Measurements from ENCODE around the gene MCC.
A peak's percentile ranks its signal among the peaks of the same experiment; 100 is the strongest.

Gene MCC

GRCh38 chr5:113294311-113295110, 193.7 kb downstream of the MCC start:
- peak; percentile 51 for DNase-seq
- in situ Hi-C loops (cut with MboI; ENCODE audit: low pct_unique_long_range_greater_than_20kb, low sequenced_read_pairs) = no loop called here

DNA sequence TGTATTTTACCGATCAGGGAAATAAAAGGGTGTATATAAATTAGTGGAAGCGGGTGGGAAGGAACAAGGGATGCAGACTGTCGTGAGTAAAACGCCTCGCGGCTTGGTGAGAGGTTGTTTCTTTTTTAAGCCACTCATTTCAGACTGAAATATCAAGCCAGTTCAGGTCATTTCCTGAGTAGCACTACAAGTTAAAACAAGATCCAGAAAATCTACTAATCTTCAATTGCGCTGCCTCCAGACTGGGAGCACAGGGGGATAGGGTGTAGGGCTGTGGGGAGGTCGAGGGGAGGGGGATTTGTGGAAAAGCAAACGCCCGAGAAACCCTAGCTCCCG, 194.3 kb downstream of the MCC start:
- in situ Hi-C loops (cut with MboI; ENCODE audit: low pct_unique_long_range_greater_than_20kb, low sequenced_read_pairs) = no loop called here
- no peak for DNase-seq

DNA sequence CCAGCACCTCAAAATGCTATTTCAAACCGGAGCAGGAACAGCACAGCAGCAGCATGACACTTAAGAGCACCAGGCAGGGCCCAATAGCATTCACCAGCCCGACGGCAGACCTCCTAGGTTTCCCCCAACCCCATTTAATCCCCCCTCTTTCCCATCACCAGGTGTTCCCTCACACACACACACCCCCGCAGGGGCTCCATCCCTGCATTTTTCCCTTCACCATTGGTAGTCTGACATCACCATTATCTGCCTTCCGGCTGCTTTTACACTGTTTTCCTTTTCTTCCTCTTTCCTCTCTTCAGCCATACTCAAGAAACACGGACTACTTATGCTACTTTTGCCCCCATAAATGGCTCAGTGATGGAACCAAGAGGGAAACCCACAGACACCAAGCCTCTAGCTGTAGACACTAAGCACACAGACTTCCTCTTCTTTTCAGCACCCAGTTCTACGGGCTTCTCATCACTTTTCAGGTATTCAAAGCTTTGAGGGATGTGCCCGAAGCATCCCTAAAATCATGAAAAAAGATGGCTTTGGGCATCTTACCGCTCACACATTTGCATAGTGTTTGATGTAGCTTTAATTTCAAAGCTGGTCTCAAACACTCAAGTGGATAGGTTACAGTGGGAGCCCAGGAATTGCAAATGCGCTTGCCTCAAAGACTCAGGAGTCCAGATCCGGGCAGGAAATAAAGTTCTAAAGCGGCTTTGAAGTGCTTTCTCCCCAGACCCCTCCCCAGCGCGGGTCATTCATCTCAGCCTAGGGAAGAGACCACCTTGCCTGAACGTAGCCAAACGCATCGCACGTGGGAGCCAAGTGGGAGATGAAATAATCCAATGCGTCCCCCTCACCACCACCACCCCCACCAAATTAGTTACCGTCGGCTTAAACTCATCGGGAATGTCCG, 194.9 kb downstream of the MCC start:
- DNase-seq = peak; percentile 26
- in situ Hi-C loops (cut with MboI; ENCODE audit: low pct_unique_long_range_greater_than_20kb, low sequenced_read_pairs) = no loop called here

- in situ Hi-C loops (cut with MboI; ENCODE audit: low pct_unique_long_range_greater_than_20kb, low sequenced_read_pairs) = no loop called here
- no peak for DNase-seq
Measured at GRCh38 chr5:113292462-113292861, 195.8 kb downstream of the MCC start.

- no peak for DNase-seq
- in situ Hi-C loops (cut with MboI; ENCODE audit: low pct_unique_long_range_greater_than_20kb, low sequenced_read_pairs) = no loop called here
Measured at GRCh38 chr5:113283558-113283957, 204.7 kb downstream of the MCC start.

DNA sequence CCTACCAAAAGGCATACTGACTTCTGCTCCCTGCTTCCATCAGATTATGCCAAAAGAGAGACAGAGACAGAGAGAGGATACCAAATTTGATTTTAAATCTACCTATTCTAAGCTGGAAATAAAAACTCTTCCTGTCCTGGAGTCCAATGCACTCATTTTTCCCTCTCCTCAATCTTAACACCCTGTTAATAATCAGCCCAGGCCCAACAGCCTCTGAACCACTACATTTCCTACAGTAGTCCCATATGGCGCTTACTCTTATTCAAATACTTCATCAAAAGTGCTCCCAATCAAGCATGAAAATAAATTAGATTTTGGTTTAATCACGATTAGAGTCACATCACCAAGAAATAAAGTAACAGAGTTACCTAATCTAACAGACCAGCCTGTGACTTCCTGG, 205.8 kb downstream of the MCC start:
- in situ Hi-C loops (cut with MboI; ENCODE audit: low pct_unique_long_range_greater_than_20kb, low sequenced_read_pairs) = no loop called here
- DNase-seq = no peak

- in situ Hi-C loops (cut with MboI; ENCODE audit: low pct_unique_long_range_greater_than_20kb, low sequenced_read_pairs) = no loop called here
- DNase-seq = no peak
Measured at GRCh38 chr5:113281194-113281593, 207.1 kb downstream of the MCC start.

- no peak for DNase-seq
- in situ Hi-C loops (cut with MboI; ENCODE audit: low pct_unique_long_range_greater_than_20kb, low sequenced_read_pairs) = no loop called here
Measured at GRCh38 chr5:113280541-113280940, 207.7 kb downstream of the MCC start.

DNA sequence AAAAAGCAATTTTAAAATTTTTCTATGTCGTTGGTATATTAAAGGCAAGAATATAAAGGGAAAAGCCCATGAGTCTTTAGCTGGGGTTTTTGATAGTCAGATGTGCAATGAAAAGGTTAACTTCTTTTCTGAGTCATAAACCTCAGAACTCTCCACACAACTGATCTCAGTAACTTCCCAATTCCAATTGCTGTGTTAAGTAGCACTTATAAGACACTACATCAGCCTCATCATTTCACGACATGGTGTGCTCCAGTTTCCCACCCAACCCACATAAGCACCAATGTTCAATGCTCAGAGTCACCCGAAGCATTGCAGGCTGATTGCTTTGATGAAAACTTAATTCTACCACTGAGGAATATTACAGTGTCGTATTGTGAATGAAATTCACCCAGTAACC, 209.3 kb downstream of the MCC start:
- in situ Hi-C loops (cut with MboI; ENCODE audit: low pct_unique_long_range_greater_than_20kb, low sequenced_read_pairs) = no loop called here
- no peak for DNase-seq

GRCh38 chr5:113276493-113276892, 211.8 kb downstream of the MCC start:
- in situ Hi-C loops (cut with MboI; ENCODE audit: low pct_unique_long_range_greater_than_20kb, low sequenced_read_pairs) = no loop called here
- no peak for DNase-seq

GRCh38 chr5:113276001-113276400, 212.3 kb downstream of the MCC start:
- in situ Hi-C loops (cut with MboI; ENCODE audit: low pct_unique_long_range_greater_than_20kb, low sequenced_read_pairs) = no loop called here

DNA sequence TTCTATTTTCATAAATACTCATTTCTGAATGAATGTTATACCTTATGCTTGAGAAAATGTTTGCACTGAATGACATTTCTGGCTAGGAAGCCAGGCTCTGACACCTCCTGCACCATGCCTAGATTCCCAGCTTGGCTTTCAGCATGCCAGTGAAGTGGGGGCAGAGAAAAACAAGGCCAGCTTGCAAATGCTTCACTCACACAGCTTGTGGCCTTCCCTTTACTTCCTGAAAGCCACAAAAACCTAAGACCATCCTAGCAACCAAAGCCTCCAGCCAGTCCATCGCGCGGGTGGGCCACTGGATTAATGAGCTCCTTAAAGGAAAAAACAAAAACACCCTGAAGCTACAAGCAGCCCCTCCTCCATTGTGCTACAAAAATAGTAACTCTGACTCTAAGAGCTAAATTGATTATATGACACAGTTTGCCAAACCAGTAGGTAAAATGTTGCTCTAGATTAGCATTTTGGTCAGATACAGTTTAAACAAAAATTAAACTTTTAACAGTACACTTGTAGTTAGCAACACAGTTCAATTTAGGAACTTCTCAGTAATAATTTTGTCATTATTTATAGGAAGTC, 213.3 kb downstream of the MCC start:
- in situ Hi-C loops (cut with MboI; ENCODE audit: low pct_unique_long_range_greater_than_20kb, low sequenced_read_pairs) = no loop called here
- DNase-seq = no peak

More at GRCh38 chr5:113276001-113276400, 212.3 kb downstream of the MCC start:
- no peak for DNase-seq

GRCh38 chr5:113273948-113274347, 214.3 kb downstream of the MCC start:
- no peak for DNase-seq
- in situ Hi-C loops (cut with MboI; ENCODE audit: low pct_unique_long_range_greater_than_20kb, low sequenced_read_pairs) = no loop called here

GRCh38 chr5:113271745-113272454, 216.4 kb downstream of the MCC start:
- DNase-seq = no peak
- in situ Hi-C loops (cut with MboI; ENCODE audit: low pct_unique_long_range_greater_than_20kb, low sequenced_read_pairs) = no loop called here

GRCh38 chr5:113271015-113271414, 217.2 kb downstream of the MCC start:
- no peak for DNase-seq
- in situ Hi-C loops (cut with MboI; ENCODE audit: low pct_unique_long_range_greater_than_20kb, low sequenced_read_pairs) = no loop called here

DNA sequence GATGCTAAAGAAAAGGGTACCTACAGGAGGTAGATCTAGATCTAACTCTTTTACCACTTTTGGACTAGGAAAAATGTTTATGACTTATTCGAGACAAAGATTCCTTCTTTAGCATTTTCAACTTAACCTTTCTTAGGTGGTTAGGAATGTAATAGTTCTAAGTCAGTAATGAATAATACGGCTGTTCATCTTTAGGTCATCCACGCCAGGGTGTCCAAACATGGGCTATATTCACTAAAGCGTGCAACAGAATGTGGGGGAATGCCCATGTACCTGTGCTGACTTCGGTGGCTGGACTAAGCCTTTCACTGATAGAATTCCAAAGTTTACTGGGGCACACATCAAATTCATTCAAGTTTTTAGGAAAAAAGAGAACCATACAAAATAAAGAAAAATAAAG, 218.2 kb downstream of the MCC start:
- in situ Hi-C loops (cut with MboI; ENCODE audit: low pct_unique_long_range_greater_than_20kb, low sequenced_read_pairs) = no loop called here

DNA sequence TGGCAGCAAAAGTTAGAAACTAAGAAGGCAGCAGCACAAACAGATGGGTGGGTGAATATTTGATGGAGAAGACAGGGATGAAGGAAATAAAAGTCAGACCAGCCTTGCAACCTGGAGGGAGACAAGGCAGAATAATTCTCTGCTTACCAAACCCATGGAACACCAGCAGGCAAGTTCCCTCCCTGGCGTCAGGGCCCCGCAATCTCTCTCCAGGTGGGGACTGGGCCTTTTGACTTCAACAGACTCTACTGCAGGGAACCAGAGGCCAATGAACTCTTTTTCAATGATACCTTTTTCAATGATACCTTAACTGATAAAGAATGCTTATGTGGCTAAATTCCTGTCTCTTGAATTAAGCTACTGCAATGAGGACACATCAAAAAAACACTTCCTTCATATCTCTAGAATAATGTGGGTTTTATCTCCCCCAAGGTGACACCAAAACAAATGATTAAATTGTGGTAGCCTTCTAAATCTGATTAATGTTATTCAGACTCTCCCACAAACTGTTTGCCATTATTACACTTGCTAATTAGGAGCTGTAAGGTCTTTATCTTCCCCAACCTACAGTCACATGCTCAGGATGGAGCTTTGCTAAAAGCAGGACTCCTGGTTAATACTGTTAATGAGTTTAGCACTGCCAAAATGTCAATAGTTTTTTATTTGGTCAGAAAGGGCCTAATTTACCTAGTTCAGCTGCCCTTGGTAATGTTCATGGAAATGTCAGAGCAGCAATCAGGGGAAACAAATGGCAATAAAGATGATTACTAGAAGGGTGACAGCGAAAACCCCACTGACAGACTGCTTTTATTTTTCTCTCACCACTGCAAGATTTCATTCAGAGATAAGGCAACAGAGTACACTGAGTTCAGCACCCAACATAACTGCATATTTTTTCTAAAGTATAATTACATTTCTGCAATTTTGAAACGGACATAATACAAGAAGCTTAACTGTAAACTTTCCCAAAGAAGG, 218.9 kb downstream of the MCC start:
- DNase-seq = no peak
- in situ Hi-C loops (cut with MboI; ENCODE audit: low pct_unique_long_range_greater_than_20kb, low sequenced_read_pairs) = no loop called here

More for the DNA sequence above, 218.2 kb downstream of the MCC start:
- DNase-seq = no peak

- in situ Hi-C loops (cut with MboI; ENCODE audit: low pct_unique_long_range_greater_than_20kb, low sequenced_read_pairs) = no loop called here
- no peak for DNase-seq
Measured at GRCh38 chr5:113268232-113268631, 220.0 kb downstream of the MCC start.
